ENCODE data around the gene SLMAP.
A peak's percentile ranks its signal among the peaks of the same experiment; 100 is the strongest.

Gene SLMAP

DNA sequence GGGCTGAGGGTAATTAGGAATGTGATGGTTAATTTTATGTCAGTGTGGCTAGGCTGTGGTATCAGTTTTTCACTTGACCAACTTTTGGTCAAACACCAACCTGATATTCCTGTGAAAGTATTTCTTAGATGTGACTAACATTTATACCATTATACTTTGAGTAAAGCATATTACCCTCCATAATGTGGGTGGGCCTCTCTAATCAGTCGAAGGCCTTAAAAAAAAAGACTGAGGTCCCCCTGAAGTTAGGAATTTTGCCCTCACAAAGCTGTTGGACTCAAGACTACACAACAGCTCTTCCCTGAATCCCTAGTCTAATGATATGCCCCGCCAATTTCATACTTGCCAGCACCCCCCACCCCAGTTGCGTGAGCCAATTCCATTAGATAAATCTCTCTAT is 12.5 kb downstream of the SLMAP start:
- Mint-ChIP-seq H3K36me3 (ENCODE audit: low read depth) (peaks cover 30% of the 10 kb centered on the region), H3K27me3 (ENCODE audit: low read depth) (no peaks in the 10 kb centered on the region), H3K9me3 (no peaks in the 10 kb centered on the region), H3K4me3 (no peak overlapping the region), H3K4me1 (ENCODE audit: low read depth) (peaks cover 17% of the 10 kb centered on the region), H3K27ac (no peak overlapping the region)
- DNase-seq (ENCODE audit: low spot score) = no peak

DNA sequence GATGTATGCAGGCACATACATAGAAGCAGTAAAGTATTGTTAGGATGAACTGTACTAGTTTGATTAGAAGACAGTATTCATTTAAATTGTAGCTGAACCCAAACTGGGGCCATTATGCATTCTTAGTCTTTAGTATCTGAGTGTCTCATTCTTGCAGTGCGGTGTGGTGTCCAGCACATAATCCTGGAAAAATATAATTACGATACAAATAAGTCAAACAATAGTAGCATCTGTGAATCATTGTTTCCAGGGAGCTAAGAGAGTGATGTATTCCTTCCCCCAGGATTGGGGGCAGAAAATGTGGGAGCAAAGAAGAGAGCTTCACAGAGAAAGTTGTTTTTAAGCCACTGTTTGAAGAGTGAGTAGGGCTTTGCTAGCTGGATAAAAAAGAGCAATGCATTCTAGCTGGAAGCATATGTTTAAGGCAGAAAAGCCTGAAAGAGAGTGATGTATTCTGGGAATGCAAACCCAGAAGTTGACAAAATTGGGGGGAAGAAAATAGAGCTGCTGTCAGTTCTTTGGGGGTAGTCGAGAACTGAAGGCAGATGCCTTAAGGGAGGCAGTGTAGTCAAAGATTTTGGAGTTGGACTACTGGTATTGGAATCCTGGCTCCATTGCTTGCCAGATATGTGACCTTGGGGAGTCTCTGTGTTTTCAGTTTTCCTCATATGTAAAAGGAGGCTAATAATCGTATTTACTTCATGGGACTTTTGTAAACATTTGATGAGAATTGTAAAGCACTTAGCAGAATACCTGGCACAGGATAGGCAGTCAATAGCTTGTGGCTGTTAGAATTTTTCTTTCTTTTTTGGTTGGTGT is 14.1 kb downstream of the SLMAP start:
- Mint-ChIP-seq H3K27me3 (ENCODE audit: low read depth) (no peaks in the 10 kb centered on the region), H3K27ac (no peak overlapping the region), H3K9me3 (no peaks in the 10 kb centered on the region), H3K36me3 (ENCODE audit: low read depth) (peaks cover 23% of the 10 kb centered on the region), H3K4me3 (no peak overlapping the region), H3K4me1 (ENCODE audit: low read depth) (peaks cover 11% of the 10 kb centered on the region)
- no peak for DNase-seq (ENCODE audit: low spot score)

- H3K27ac Mint-ChIP-seq = no peak overlapping the region
Observed at GRCh38 chr3:57772251-57772650, 16.1 kb downstream of the SLMAP start.

DNA sequence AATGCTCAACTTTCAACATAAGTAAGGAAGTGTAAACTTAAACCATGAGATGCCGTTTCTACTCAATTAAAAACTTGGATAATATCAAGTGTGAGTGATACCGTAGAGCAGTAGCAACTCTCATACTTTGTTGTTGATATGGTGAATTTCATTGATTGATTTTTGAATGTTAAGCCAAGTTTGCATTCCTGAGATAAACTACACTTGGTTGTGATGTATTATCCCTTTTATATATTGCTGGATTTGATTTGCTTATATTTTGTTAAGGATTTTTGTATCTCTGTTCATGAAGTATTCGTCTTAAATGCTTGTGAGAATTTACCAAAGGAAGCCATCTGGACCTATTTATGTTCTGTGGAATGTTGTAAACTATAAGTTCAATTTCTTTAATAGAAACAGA is 21.7 kb downstream of the SLMAP start:
- H3K36me3 Mint-ChIP-seq (ENCODE audit: low read depth) = peaks cover 7% of the 10 kb centered on the region
- H3K27me3 Mint-ChIP-seq (ENCODE audit: low read depth) = no peaks in the 10 kb centered on the region
- H3K9me3 Mint-ChIP-seq = no peaks in the 10 kb centered on the region
- DNase-seq (ENCODE audit: low spot score) = no peak
- H3K4me1 Mint-ChIP-seq (ENCODE audit: low read depth) = peaks cover 6% of the 10 kb centered on the region
- no peak overlapping the region for H3K4me3 Mint-ChIP-seq
- H3K27ac Mint-ChIP-seq = no peak overlapping the region

More at GRCh38 chr3:57772251-57772650, 16.1 kb downstream of the SLMAP start:
- H3K9me3 Mint-ChIP-seq = no peaks in the 10 kb centered on the region
- no peak overlapping the region for H3K4me3 Mint-ChIP-seq
- DNase-seq (ENCODE audit: low spot score) = no peak
- H3K27me3 Mint-ChIP-seq (ENCODE audit: low read depth) = no peaks in the 10 kb centered on the region
- peaks cover 12% of the 10 kb centered on the region for H3K36me3 Mint-ChIP-seq (ENCODE audit: low read depth)
- peaks cover 6% of the 10 kb centered on the region for H3K4me1 Mint-ChIP-seq (ENCODE audit: low read depth)

DNA sequence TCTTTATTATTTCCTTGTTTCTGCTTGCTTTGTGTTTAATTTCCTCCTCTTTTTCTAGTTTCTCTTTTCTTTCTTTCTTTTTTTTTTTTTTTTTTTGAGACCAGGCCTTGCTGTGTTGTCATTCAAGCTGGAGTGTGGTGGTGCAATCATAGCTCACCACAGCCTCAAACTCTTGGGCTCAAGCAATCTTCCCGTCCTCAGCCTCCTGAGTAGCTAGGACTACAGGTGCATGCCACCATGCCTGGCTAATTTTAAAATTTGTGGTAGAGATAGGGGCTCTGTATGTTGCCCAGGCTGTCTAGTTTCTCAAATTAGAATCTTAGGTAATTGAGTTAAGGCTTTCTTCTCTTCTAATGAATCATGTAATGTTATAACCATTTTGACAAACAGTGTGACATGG is 22.4 kb downstream of the SLMAP start:
- H3K27me3 Mint-ChIP-seq (ENCODE audit: low read depth) = no peaks in the 10 kb centered on the region
- H3K9me3 Mint-ChIP-seq = no peaks in the 10 kb centered on the region
- H3K36me3 Mint-ChIP-seq (ENCODE audit: low read depth) = peaks cover 7% of the 10 kb centered on the region
- peak overlapping the region; percentile 31 for H3K27ac Mint-ChIP-seq
- no peak overlapping the region for H3K4me3 Mint-ChIP-seq
- DNase-seq (ENCODE audit: low spot score) = no peak
- peaks cover 11% of the 10 kb centered on the region for H3K4me1 Mint-ChIP-seq (ENCODE audit: low read depth)

DNA sequence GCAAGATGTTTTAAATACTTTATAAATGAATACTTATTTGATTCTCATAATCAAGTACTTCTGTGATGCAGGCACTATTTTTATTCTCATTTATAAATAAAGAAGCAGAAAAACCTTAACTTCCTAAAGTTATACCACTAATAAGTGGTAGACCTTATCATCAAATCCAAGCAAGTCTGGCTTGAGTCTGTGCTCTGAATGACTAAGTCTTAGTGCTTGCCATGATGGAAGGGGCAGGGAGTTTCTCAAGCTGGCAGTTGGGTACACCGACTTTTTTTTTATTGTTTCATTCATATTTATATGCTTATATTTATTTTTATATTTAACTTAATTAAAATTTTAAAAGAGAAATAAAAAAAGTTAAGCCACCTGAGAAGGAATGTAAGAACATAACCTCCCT is 23.6 kb downstream of the SLMAP start:
- no peaks in the 10 kb centered on the region for H3K27me3 Mint-ChIP-seq (ENCODE audit: low read depth)
- H3K27ac Mint-ChIP-seq = no peak overlapping the region
- H3K36me3 Mint-ChIP-seq (ENCODE audit: low read depth) = peaks cover 7% of the 10 kb centered on the region
- no peaks in the 10 kb centered on the region for H3K9me3 Mint-ChIP-seq
- H3K4me1 Mint-ChIP-seq (ENCODE audit: low read depth) = peaks cover 13% of the 10 kb centered on the region
- H3K4me3 Mint-ChIP-seq = no peak overlapping the region
- DNase-seq (ENCODE audit: low spot score) = no peak

- Mint-ChIP-seq H3K36me3 (ENCODE audit: low read depth) (peaks cover 7% of the 10 kb centered on the region), H3K4me1 (ENCODE audit: low read depth) (peaks cover 13% of the 10 kb centered on the region), H3K4me3 (no peak overlapping the region), H3K27me3 (ENCODE audit: low read depth) (no peaks in the 10 kb centered on the region), H3K9me3 (no peaks in the 10 kb centered on the region), H3K27ac (no peak overlapping the region)
- no peak for DNase-seq (ENCODE audit: low spot score)
Observed at GRCh38 chr3:57783186-57784088, 27.3 kb downstream of the SLMAP start.

GRCh38 chr3:57784089-57784735 is 28.1 kb downstream of the SLMAP start:
- Mint-ChIP-seq H3K36me3 (ENCODE audit: low read depth) (peaks cover 5% of the 10 kb centered on the region), H3K27ac (no peak overlapping the region), H3K4me1 (ENCODE audit: low read depth) (peaks cover 9% of the 10 kb centered on the region), H3K9me3 (no peaks in the 10 kb centered on the region), H3K4me3 (no peak overlapping the region), H3K27me3 (ENCODE audit: low read depth) (no peaks in the 10 kb centered on the region)
- no peak for DNase-seq (ENCODE audit: low spot score)

- no peaks in the 10 kb centered on the region for H3K27me3 Mint-ChIP-seq (ENCODE audit: low read depth)
- H3K4me1 Mint-ChIP-seq (ENCODE audit: low read depth) = peaks cover 12% of the 10 kb centered on the region
- no peak overlapping the region for H3K4me3 Mint-ChIP-seq
- DNase-seq (ENCODE audit: low spot score) = no peak
- peaks cover 5% of the 10 kb centered on the region for H3K36me3 Mint-ChIP-seq (ENCODE audit: low read depth)
- H3K27ac Mint-ChIP-seq = no peak overlapping the region
- H3K9me3 Mint-ChIP-seq = no peaks in the 10 kb centered on the region
Observed at GRCh38 chr3:57785446-57785845, 29.3 kb downstream of the SLMAP start.

- no peaks in the 10 kb centered on the region for H3K36me3 Mint-ChIP-seq (ENCODE audit: low read depth)
- H3K27ac Mint-ChIP-seq = no peak overlapping the region
- no peak overlapping the region for H3K4me3 Mint-ChIP-seq
- H3K9me3 Mint-ChIP-seq = no peaks in the 10 kb centered on the region
- no peaks in the 10 kb centered on the region for H3K27me3 Mint-ChIP-seq (ENCODE audit: low read depth)
- H3K4me1 Mint-ChIP-seq (ENCODE audit: low read depth) = peaks cover 13% of the 10 kb centered on the region
- DNase-seq (ENCODE audit: low spot score) = no peak
Observed at GRCh38 chr3:57787867-57788623, 31.9 kb downstream of the SLMAP start.

- no peaks in the 10 kb centered on the region for H3K36me3 Mint-ChIP-seq (ENCODE audit: low read depth)
- H3K9me3 Mint-ChIP-seq = no peaks in the 10 kb centered on the region
- peaks cover 10% of the 10 kb centered on the region for H3K4me1 Mint-ChIP-seq (ENCODE audit: low read depth)
- H3K27me3 Mint-ChIP-seq (ENCODE audit: low read depth) = no peaks in the 10 kb centered on the region
- H3K27ac Mint-ChIP-seq = no peak overlapping the region
- H3K4me3 Mint-ChIP-seq = no peak overlapping the region
- no peak for DNase-seq (ENCODE audit: low spot score)
Observed at GRCh38 chr3:57788624-57789018, 32.5 kb downstream of the SLMAP start.

DNA sequence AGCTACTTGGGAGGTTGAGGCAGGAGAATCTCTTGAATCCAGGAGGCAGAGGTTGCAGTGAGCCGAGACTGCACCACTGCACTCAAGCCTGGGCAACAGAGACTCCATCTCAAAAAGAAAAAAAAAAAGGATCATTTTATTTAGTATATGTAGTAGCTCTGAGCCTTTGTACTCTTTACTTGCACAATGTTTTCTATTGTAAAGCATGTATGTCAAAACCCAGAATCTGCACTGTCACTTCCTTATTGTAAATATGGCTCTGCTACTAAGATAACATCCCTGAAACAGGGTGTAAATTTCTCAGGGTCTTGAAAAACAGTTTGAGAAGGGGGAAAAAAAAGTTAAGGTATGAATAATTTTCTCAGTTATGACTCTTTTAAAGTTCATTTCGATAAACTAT is 35.1 kb downstream of the SLMAP start:
- H3K27me3 Mint-ChIP-seq (ENCODE audit: low read depth) = no peaks in the 10 kb centered on the region
- no peak overlapping the region for H3K4me3 Mint-ChIP-seq
- H3K4me1 Mint-ChIP-seq (ENCODE audit: low read depth) = peaks cover 24% of the 10 kb centered on the region
- peaks cover 3% of the 10 kb centered on the region for H3K36me3 Mint-ChIP-seq (ENCODE audit: low read depth)
- no peaks in the 10 kb centered on the region for H3K9me3 Mint-ChIP-seq
- H3K27ac Mint-ChIP-seq = no peak overlapping the region
- DNase-seq (ENCODE audit: low spot score) = no peak

GRCh38 chr3:57792198-57792597 is 36.1 kb downstream of the SLMAP start:
- Mint-ChIP-seq H3K27ac (no peak overlapping the region), H3K27me3 (ENCODE audit: low read depth) (no peaks in the 10 kb centered on the region), H3K9me3 (no peaks in the 10 kb centered on the region), H3K4me1 (ENCODE audit: low read depth) (peaks cover 26% of the 10 kb centered on the region), H3K36me3 (ENCODE audit: low read depth) (peaks cover 3% of the 10 kb centered on the region), H3K4me3 (no peak overlapping the region)
- DNase-seq (ENCODE audit: low spot score) = no peak
